ENCODE data around the gene IMPG1. TPM values are rescaled to one million over a fixed set of nuclear protein-coding genes. Genes with fewer than 3 reads are reported as not detected.

The IMPG1 gene
- 1 to 10 TPM in 4 of 5 donors, under 1 TPM in 1; 0.77 to 2.3 (median 1.3) TPM for polyA plus RNA-seq (ENCODE audit: insufficient read depth in 1 of 5, insufficient read length in 5 of 5, low replicate concordance in 1 of 5)
- long read RNA-seq, donor 1, partial matches to known transcripts = 7 of 7 reads
- long read RNA-seq, donor 1, other reads (novel, unspliced or antisense) = 0 of 7 reads
- long read RNA-seq, donor 2 = 0 reads
- long read RNA-seq, donor 3 = 0 reads
- long read RNA-seq, donor 4 = 0 reads
- long read RNA-seq, donor 5 = 0 reads
- long read RNA-seq, donor 6 = 0 reads
- long read RNA-seq, donor 7 = 0 reads
- long read RNA-seq, donor 8 = 0 reads

- DNase-seq = no peak
Measured at GRCh38 chr6:76072562-76072961, at the start of gene IMPG1. IMPG1 (minus strand) TSS chr6:76072662; CDS start chr6:76072488, 174 bp downstream.

- no peak for DNase-seq
Measured at GRCh38 chr6:76120302-76120701, 47.8 kb upstream of the IMPG1 start.

GRCh38 chr6:76073281-76073680 lies 819 bp upstream of the IMPG1 start:
- no peak for DNase-seq

GRCh38 chr6:76057469-76057868 lies 15.0 kb downstream of the IMPG1 start:
- DNase-seq = no peak

- no peak for DNase-seq
Measured at GRCh38 chr6:76052314-76052713, 20.1 kb downstream of the IMPG1 start.

GRCh38 chr6:76043690-76044089 lies 28.8 kb downstream of the IMPG1 start:
- no peak for DNase-seq

GRCh38 chr6:76035713-76036112 lies 36.7 kb downstream of the IMPG1 start:
- DNase-seq = no peak

- no peak for DNase-seq
Measured at GRCh38 chr6:76026101-76026500, 46.4 kb downstream of the IMPG1 start.

GRCh38 chr6:76014626-76015530 lies 57.6 kb downstream of the IMPG1 start:
- no peak for DNase-seq

GRCh38 chr6:76004202-76004601 lies 68.3 kb downstream of the IMPG1 start:
- DNase-seq = no peak

- DNase-seq = no peak
Measured at GRCh38 chr6:76003686-76004085, 68.8 kb downstream of the IMPG1 start.

GRCh38 chr6:76003113-76003512 lies 69.3 kb downstream of the IMPG1 start:
- DNase-seq = no peak

- DNase-seq = no peak
Measured at GRCh38 chr6:76000629-76001028, 71.8 kb downstream of the IMPG1 start.

GRCh38 chr6:75997696-75998095 lies 74.8 kb downstream of the IMPG1 start:
- no peak for DNase-seq

GRCh38 chr6:75993236-75994162 lies 79.0 kb downstream of the IMPG1 start:
- no peak for DNase-seq

- DNase-seq = no peak
Measured at GRCh38 chr6:75991941-75992340, 80.5 kb downstream of the IMPG1 start.

GRCh38 chr6:75986935-75987334 lies 85.5 kb downstream of the IMPG1 start:
- no peak for DNase-seq

GRCh38 chr6:75975904-75976303 lies 96.6 kb downstream of the IMPG1 start:
- DNase-seq = no peak

- no peak for DNase-seq
Measured at GRCh38 chr6:75970093-75970492, 102.4 kb downstream of the IMPG1 start.

GRCh38 chr6:75968143-75968542 lies 104.3 kb downstream of the IMPG1 start:
- no peak for DNase-seq

- no peak for DNase-seq
Measured at GRCh38 chr6:75963569-75963968, 108.9 kb downstream of the IMPG1 start.

GRCh38 chr6:75952128-75952527 lies 120.3 kb downstream of the IMPG1 start:
- DNase-seq = no peak
